Stimulated activated CD8-positive, alpha-beta memory T cell treated with anti-CD3 and anti-CD28 coated beads, Interleukin-7, amount 100 ng/mL, for 48 hours (primary cell): Measurements from ENCODE around the gene PNMA6F.
"Not testable (repeated sequence)": the region's sequence is repeated elsewhere in the genome, so short reads cannot be mapped to it uniquely, and the experiment has no call there.

Experiments used
- DNase-seq, 2 donors: peaks; one replicate each; pipeline ENCODE4 v3.0.0-alpha.2; 2020; ENCODE audit warnings: low read depth in 1 of 2; ENCODE audit errors: extremely low read depth in 1 of 2

PNMA6F gene

DNA sequence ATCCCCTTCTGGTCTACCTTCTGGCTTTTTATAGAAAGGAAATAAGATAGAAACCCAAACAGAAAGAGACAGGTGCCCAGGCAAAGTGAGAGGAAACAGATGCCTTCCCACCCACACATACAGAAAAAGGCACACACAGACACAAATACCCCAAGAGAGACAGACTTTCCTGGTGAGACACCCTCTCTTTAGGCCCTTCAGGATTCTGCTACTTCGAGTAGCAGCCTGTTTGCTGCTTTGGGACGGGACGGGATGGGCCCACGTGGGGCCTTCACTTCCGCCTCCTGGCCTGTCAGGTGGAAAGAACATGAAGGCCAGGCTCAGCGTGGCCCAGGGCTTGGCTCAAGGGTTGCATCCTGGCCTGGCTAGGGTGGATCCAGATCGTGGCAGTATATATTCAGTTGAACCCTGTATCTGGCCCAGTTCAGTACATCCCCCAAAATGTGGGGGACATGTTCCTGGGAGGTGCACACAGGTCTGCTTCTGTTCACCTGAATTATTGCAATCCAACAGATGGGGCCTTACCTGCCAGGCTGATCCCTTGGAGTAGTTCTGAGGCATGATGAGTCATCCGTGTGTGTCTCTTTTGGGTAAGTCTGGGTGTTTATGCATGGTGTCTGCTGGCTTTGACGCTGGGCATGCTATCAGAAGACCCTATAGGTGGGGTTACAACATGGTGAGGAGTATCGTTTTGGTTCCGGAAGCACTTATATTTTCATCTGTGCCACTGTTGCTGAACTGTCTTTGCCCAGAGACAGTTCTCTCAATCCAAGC, 14.7 kb upstream of the PNMA6F start:
- no peak for DNase-seq

DNA sequence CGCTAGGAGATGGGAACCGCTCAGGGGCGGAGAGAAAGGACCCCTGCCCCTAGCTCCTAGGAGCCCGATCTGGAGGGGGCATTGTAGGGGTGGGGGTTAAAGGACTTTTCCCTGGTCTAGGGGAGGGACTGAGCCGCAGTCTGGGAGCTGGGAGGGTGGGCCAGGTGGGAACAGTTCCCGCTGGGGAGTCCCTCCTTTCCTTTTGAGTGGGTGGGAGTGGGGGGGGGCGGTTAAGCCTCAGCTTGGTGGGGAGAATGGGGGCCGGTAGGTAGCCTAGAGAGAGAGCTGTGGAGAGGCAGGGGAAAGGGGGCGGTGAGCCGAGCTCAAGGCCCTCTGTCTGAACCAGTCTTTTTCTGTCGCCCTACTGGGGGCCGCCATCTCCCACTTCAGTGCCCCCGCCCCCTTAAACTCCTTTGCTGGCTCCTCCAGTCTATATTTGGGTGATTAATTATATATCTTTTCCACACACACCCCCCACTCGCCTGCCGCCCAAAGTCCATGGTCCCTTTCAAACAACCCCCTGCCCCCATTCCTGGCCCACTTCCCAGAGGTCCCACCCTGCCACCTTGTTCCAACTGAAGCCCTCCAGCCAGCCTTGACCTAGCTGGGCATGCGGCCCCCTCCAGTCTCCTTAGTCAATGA, 13.2 kb upstream of the PNMA6F start:
- no peak for DNase-seq

DNA sequence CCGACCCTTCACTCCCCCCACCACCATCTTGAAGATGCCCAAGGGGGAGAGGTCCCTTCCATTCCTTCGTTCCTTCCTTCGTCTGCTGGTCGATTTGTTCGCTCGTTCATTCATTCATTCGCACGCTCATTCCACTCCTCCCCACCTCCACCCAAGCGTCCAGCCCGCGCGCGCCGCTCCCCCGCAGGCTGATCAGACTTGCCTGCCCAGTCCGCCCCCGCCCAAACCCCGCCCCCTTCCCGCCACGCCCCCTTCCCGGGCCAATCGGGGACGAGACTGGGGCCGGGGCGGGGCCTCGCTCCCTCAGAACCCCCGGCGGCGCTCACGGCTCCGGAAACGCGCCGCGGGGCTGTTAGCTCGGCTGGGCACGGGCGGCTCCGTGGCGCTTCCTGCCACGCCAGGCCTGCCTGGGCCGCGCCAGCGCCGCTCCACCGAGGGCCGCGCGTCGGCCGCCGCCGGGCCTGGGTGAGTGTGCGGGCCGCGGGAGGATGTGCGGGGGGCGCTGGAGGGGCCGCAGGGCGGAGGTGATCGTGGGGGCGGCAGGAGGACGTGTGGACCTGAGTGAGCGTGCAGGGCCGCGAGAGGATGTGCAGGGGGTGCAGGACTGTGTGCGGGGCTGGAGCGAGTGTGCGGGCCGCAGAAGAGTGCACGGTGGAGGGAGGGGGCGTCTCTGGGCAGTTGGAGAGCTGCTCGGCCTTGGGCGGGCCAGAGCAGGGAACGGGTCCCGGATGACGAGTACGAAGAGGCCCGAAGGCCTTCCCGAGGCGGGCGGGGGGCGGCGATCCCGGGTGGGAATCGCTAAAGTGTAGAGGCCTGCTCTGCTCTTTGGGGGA, 12.5 kb upstream of the PNMA6F start, which contains the start of gene ZNF275:
Gene ZNF275, plus strand, starts transcription at position 333 of the 833 bp plus-strand sequence. CDS start 2,527 bp downstream, outside the sequence.
- DNase-seq: peak; percentile 53 to 64

DNA sequence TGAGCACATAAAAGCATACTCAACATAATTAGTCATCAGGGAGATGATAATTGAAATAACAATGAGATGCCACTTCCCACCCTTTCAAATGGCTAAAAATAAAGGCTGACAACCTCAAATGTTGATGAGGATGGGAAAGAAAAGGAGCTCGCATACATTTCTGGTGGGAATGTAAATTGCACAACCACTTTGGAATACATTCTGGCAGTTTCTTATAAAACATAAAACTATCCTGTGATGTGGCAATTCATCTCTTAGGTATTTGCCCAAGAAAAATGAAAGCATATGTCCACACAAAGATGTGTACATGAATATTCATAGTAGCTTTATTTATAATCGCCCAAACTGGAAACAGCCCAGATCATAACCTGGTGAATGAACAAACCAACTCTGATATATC, 11.7 kb upstream of the PNMA6F start:
- DNase-seq: no peak

DNA sequence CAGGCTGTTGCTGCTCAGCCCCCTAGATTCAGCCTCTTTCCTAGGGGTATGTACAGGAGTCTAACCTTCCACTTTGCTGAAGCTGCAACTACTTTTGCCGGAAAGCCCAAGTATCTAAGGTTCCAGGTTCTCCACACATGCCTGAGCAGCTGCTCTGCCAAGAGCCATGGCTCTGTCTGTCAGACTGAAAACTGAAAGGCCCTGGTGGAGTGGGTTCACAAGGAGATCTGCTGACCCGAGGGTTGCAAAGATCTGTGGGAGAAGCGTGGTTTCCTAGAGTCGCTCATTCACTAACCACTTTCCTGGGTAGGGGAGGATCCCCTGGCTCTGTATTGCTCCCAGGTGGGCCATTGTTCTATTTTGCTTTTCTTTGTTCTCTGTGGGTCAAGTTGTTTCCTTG, 6.0 kb upstream of the PNMA6F start:
- no peak for DNase-seq

DNA sequence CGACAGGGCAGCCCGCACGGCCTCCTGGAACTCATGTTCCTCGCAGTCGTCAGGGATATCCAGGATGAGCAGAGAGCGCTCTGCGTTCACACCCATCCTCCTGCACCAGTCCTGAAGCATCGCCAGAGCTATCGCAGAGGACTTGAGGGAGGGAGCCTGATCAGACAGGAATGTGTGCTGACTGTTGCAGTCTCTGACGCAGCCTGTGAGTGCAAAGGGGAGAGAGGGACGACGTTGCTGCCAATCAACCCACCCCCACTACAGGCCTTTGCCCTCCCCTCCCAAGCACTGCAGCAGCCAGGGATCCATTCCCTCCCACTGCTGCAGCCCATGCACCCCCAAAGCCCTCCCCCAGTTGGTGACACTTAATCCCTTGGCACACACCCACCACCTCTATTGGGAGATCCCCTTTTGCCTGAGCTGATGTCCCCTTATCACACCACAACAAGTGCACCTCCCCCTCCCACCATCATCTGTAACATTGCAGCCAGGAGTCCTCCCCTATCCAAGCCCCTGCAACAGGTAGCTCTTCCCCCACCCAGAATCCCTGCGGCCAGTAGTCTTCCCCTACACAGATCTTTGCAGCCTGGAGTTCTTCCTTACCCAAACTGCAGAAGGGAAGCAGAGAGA, 897 bp downstream of the PNMA6F start:
- DNase-seq: no peak

DNA sequence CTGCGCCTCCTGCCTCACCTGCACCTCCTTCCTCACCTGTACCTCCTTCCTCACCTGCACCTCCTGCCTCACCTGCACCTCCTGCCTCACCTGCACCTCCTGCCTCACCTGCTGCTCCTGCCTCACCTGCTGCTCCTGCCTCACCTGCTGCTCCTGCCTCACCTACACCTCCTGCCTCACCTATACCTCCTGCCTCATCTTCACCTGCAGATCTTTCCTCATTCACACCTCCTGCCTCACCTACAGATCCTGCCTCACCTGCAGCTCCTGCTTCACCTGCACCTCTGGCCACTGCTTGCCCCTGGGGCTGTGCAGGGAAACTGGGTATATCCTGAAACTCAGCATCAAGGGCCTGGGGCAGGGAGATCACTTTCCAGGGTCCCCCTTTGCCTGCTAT, 1.5 kb downstream of the PNMA6F start:
- DNase-seq: not testable (repeated sequence)

DNA sequence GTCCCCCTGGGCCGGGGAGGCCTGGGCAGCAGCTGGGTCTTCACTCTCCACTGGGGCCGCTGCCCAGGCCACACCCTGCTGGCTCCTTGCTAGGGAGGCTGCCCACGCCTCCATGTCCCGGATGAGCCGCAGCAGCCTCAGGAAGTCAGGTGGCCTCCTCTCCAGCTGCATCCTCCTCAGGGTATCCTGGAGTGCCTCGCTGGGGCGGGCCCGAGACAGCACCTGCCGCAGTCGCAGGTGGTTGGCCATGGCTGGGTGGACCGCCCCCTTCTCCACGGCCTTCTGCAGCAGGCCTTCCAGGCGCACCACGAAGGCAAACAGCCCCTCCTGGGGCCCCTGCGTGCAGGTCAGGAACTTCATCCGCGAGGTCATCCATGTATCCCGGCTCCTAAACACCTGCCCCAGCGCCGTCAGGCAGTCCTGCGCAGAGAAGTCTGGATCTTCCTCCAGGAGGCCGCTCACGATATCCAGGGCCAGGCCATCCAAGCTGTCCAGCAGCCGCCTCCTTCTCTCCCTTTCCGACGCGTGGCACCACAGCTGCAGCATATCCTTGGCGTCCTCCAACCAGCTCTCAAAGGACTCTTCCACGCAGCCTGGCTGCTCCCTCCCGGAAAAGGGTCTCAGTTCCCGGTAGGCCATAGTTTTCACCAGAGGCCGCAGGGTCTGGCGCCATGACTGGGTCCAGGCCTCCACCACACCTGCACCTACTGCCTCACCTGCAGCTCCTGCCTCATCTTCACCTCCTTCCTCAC, 2.1 kb downstream of the PNMA6F start:
- no peak for DNase-seq

DNA sequence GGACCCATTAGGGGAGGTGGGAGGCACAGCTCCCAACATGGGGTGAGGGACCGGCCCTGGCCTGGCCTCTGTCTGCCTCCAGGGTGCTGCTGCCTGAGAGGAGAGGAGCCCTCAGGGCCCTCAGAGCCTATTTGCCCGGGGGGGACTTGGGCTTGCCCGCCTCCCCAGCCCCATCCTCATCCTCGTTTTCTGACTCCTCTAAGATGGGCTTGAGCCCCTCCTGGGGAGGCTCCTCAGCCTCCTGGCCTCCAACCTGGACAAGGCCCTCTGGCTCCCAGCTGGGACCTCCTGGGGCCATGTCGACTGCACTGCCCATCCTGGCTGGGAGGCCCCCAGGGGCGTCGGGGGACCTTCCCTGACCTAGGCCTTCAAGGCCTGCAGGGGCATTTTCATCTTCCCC, 2.8 kb downstream of the PNMA6F start:
- no peak for DNase-seq

DNA sequence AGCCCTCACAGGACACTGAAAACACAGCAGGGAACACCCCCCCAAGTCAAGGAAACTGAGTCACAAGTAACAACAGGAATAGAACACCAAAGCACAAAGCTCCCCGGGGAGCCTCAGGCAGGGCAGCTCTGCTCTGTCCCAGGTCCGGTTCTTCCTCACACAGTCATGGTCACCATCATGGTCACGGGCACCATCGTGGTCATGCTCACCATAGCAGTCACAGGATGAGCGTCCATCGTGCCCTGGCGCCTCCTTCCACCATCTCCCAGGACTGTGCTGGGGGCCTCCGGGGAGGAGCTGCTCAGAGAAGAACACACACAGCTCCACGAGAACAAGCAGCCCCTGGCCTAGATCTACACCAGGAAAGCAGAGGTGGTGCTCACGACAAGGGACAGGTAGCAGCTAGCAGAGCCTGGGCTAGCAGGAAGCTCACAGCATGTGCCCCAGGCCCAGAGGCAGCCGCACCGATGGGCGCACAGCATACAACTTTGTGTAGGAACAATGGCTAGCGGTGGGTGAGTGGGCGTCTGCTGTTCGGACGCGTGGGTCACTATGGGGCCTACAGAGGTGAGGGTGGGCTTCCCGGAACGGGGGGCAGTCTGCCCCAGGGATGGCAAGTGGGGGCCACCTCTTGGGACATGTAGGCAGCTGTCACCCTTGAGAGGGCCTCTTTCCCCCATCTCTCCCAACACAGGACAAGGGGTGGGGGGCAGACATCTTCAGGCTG, 3.4 kb downstream of the PNMA6F start:
- no peak for DNase-seq

DNA sequence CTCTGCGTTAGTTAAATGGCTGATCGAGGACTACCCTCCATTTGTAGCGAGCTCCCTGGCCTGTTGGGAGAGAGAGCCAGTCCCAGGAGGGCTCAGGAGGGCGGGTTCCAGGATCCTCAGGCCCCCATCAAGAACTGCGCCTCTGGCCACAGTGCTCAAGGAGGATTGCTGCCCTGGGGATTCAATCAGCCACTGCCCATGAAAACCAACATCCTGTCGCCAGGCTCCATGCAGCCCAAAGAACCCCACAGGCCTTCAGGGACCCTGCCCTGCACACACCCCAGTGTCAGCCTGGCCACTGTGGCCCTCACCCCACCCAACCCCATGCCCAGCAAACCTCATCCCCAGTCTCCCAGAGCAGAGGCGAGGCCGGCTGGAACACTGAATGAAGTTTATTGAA, 4.3 kb downstream of the PNMA6F start:
- DNase-seq: no peak

DNA sequence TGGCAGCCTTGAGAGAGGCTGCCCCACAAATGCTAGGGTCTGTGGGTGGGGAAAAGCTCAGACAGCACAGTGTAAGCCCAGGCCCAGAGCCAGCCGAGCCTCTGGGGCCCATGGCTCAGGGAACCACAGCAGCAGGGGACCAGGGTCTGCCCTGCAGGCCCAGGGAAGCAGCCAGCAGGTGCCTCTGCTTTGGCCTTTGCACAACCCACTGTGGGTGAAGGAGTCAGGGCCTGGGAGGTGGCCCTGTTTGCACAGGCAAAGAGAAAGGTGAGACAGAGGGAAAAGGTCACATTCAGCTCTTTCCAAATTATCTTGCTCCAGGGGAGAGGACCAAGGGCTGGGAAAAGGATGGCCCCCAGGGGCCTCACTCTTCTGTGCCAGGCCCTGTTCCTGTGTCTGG, 8.7 kb downstream of the PNMA6F start:
- no peak for DNase-seq

DNA sequence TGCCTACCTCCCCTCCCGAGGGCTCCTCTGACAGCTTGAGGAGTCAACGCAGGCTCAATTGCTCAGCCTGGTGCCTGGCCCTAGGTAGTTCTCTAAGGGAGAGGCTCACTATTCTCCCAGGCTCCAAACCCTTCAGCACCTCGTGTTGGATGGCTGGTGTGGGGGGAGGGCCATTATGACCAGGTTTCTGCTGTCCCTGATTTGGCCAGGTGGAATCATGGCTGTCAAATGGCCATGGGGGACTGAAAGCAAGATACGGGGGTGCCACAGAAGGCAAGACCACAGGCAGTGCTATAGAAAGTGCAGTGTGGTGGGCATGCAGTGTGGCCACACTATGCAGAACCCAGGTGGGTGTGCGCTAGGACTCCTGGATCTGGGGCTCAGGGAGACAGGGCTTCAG, 9.5 kb downstream of the PNMA6F start:
- no peak for DNase-seq

DNA sequence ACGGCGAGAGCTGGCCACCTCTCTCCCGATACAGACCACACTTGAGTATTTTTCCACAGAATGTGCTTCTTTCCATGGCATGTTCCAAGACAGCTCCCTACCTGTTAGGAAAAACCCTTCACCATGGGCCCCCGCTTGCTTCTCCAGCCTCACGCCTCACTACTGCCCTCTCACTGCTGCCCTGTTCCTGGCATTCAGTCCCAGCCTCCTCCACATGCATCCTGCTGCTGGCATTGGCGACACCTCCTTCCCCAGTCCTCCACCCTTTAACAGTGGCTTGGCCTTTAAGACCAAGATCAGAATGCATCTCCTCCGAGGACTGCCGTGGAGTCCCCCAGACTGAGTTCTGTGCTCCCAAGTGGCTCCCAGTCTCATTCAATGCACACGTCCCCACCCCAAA, 10.7 kb downstream of the PNMA6F start:
- DNase-seq: no peak

DNA sequence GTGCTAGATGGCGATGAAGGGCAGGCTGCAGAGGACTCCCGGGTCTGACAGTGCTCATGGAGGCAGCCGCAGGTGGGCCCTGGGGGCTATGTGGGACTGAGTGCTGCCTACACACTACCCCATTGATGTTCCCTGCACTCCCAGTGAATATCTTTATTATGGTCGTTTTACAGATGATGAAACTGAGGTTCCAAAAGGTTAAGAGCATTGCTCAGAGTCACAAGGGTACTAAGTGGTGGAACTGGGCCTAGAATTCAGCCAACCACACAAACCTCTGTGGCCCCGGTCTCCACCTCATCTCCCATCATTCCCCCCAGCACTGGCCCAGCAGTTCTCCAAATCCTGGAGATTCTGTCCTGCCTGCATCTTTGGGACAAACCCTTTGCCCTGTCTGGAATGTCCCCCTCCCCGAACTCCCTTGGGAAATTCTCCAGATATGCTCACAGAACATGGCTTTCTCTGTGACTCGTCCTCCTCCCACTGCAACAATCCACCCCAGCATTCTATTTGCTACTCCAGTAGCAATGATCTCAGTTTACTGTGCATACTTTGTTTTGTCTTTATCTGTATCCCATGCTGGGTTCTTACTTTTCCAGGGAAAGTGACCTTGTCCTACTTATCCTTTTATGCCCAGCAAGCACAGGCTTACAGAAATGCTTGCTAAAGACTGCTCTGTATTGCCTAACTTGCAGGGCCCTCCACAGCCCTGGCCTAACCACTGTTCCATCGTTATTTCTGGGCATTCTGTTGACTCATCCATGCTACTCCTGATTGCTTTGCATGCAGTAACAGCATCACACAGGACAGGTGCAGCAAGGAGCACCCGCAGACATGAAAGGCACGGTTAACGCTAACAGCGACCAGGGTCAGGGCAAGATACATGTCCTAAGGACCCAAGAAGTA, 14.0 kb downstream of the PNMA6F start:
- DNase-seq: no peak

DNA sequence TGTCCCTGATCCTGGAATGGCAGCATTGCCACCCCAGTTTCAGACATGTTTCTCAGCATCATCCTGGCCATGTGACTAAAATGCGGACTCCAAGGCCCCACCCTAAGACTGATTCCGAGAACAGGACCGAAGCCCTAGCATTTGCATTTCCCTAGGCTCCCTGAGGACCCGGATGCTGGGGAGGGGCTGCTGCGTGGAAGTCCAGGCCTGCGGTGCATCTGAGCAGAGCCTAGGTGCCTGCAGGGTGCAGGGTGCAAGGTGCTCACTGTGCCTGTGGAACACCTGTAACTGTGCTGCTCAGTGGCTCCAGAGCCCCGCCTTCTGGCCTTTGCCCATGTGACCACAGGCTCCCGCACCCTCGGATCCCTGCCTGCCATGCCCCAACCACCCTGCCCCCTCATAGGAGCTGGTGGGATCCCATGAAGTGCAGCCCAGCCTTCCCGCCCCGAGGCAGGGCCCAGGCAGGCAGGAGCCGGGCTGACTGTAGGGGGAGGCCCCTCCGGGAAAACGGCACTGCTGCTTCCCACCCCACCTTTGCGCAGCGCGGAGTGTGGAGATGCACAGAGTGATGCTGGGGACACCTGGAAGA, 14.9 kb downstream of the PNMA6F start:
- DNase-seq: no peak

DNA sequence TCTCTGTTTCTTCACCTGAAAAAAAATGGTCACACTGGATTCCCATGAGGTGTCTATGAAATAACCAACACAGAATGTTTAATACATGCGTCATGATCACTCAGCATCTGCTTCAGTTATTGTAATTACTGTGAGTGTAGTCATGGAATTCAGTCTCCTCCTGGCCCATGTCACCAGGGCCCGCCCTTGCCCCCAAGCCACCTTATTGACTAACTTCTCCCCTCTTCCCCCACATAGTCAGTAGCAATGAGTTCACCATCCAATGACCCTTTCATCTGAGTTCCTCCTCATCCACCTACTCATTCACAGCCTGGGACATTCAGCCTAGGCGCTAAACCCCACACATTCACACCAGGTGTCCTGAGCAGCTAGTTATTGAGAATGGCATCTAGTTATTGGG, 15.6 kb downstream of the PNMA6F start:
- DNase-seq: no peak

DNA sequence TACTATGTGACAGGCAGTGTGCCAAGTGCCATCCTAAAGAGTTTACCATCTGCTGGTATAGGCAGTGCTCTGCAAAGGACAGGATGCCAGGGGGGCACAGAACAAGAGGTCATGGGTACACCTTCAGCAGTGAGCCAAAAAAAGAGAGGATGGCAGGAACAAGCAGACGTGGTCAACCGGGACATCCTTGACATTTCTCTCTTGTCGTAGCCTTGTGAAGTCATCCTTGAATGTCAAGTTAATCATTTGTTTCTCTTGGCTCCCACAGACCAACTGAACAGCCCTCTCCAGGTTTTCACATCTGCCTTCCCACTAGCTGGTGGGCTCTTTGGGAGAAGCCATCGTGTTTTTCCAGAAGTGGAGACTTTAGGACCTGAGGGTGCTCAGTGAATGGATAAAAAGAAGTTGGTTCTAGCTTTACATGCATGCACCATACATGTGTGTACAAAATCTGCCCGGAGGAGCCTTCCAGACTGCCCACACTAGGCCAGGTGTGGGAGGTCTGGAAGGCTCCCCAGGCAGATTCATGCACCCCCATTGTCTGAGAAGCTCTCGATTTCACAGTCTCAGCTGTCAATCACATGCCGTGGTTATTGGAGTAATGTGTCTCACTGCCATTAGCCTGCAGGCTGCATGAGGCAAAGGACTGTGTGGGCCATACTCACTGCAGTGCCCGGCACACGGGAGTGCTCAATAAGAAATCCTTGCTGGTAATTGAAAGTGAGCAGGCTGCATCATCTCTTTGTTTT, 16.4 kb downstream of the PNMA6F start:
- DNase-seq: no peak
